GM18505 (cell line): Measurements from ENCODE around the gene SMG1.
"Not testable (repeated sequence)": the region's sequence is repeated elsewhere in the genome, so short reads cannot be mapped to it uniquely, and the experiment has no call there.

Source experiments
- ATAC-seq: cut with Tn5 transposase; IDR thresholded peaks from one replicate; pipeline ENCODE4 v1.9.1; 2021; ENCODE audit not compliant: unreplicated experiment
- POLR2A ChIP-seq: IDR thresholded peaks from 4 replicates; pipeline ENCODE4 v1.6.1; 2011; ENCODE audit warnings: borderline replicate concordance; ENCODE audit not compliant: insufficient read depth, insufficient read length; ENCODE audit errors: extremely low read depth

Gene SMG1

DNA sequence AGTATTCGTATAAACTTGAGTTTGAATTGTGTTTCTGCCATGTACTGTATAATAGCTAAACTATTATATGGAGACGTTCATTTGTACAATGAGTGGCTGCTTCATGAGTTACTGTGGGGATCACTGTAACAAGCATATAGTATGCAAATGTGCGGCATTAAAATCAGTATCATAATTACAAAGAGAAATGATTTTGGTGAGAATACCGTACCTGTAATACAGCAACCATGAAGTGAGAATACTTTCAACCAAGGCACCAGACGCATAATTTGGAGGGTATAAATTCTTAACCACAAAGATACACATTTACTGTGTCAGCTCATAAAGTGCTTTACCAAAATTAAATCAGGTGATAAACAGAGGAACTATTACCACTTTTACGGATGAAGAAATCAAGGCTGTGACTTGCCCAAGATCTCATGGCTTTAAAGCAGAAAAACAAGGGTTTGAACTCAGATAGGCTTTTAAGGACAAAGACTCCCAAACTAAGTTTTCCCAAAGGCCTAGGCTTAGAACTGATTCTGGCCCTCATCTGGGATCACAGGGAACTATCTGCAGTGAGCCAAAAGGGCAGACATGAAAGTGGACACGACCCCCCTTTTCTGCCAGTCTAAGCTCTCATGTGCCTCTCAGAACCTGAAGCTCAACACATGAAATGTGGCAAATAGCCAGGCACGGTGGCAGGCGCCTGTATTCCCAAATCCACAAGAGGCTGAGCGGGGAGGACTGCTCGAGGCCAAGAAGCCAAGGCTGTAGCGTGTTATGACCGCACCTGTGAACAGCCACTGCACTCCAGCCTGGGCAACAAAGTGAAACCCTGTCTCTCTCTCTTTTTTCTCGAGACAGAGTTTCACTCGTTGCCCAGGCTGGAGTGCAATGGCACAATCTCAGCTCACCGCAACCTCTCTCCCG, 142.5 kb downstream of the SMG1 start:
- no peak for ATAC-seq
- TF ChIP-seq POLR2A = peak; percentile 2

DNA sequence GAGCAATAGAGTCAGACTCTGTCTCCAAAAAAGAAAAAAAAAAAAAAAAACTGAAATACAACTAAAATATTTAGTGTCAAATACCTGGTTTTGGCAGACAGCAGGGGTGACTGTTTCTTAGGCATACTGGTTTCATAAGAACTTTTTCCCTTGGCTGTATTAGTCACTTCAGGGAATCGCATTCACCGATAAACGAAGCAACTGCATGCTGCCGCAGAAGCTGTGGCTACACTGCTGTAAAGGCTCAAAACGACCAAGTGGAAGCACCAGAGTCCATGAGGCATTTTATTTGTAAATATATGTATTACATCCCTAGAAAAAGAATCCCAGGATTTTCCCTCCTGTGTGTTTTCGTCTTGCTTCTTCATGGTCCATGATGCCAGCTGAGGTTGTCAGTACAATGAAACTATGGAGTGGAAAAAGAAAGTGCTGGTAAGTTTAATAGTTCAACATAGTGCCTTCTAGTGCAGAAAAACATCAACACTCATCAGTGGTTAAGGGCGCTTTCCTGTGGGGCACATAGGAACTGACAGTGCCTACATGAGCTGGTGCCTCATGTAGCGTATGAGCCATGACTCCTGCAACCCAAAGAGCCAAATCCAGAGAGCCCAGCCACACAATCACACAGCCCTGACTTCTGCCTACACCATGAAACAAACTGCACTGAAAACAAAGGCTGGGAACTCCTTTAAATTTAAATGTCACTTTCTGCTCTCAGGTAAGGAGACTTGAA, 143.3 kb downstream of the SMG1 start:
- no peak for ATAC-seq

DNA sequence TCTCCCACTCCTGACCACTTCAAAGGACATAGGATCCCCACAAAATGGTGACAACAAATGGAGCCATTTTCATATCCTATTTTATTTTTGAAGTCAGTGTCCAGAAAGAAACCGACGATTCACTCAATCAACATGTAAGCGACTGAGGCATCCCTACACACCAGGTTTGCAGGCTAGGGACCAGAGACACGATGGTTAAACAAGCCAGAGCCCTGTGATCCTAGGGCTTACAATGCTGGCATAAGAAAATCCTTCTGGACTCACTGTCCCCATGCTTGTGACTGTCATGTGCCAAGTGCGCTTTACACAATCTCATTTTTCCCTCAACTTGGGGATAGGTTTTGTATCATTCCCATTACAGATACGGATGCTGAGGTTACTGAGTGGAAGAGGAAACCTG, 145.0 kb downstream of the SMG1 start:
- ATAC-seq = not testable (repeated sequence)

More for the DNA sequence above, 143.3 kb downstream of the SMG1 start:
- TF ChIP-seq POLR2A = peak; percentile 14

DNA sequence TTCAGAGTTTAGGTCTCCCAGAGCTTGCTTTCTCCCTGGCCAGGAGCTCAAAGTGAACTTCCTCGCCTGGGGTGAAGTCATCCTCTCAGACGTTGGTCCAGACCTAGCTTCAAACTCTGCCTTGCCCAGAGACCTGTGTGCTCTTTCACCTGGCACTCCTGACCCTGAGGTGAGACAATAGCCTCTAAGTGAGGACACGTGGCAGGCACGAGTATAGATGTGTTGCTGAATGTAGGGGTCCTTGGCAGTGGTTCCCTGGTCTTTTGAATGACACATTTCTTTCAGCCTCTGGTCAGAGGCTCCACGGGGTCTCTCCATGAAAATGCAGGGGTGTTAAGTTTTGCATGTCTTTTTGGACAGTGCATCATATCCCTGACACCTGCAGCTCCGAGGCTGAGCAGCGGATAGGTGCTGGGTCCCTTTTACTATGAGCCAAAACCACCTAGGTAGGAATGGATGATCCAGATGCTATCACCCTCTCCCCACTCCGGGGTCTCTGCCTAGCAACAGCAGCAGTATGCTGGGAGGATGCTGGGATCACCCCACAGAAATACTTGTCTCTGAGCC, 145.7 kb downstream of the SMG1 start:
- ATAC-seq = not testable (repeated sequence)

DNA sequence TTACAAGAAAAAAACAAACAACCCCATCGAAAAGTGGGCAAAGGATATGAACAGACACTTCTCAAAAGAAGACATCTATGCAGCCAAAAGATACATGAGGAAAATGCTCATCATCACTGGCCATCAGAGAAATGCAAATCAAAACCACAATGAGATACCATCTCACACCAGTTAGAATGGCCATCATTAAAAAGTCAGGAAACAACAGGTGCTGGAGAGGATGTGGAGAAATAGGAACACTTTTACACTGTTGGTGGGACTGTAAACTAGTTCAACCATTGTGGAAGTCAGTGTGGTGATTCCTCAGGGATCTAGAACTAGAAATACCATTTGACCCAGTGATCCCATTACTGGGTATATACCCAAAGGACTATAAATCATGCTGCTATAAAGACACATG, 148.5 kb downstream of the SMG1 start:
- not testable (repeated sequence) for ATAC-seq

DNA sequence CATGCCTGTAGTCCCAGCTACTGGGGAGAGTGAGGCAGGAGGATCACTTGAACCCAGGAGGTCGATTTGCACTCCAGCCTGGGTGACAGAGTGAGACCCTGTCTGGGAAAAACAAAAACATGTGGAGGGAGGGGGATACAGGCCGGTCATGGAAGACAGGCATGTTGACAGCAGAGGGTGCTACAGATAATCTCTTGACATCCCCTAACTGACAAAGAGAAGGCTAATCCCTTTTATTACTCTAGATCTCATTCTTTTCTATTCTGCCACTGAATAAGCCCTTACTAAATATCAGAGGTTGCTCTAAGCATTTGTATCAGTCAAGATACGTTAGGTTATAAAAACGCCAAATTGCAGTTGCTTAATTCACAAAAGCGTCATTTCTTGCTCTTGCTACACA, 149.9 kb downstream of the SMG1 start:
- not testable (repeated sequence) for ATAC-seq

DNA sequence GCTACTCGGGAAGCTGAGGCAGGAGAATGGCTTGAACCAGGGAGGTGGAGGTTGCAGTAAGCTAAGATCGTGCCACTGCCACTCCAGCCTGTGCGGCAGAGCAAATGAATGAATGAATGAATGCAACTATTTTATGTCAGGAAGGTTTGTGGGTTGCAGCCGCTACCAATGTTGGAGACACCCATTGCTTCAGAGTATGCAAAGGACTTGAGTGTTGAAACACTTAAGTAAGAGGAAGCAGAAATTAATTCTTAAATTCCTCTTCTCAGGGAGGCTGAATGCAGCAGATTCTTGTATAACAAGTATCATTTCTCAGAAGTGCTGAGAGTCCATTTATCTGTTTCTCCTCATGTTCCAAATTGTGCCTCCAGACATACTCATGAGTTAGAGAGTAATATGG, 151.6 kb downstream of the SMG1 start:
- ATAC-seq = not testable (repeated sequence)

DNA sequence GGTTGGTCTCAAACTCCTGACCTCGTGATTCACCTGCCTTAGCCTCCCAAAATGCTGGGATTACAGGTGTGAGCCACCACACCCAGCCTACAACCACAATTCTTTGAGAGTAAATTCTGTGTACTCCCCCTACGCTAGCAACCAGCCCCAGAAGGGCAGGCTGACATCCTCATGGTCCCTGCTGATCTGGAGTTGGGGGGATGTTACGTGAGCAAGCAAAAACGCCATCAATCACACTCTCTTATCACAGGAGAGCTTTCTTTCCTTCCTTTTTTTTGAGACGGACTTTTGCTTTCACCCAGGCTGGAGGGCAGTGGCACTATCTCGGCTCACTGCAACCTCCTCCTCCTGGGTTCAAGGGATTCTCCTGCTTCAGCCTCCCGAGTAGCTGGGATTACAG, 154.0 kb downstream of the SMG1 start:
- ATAC-seq = not testable (repeated sequence)

DNA sequence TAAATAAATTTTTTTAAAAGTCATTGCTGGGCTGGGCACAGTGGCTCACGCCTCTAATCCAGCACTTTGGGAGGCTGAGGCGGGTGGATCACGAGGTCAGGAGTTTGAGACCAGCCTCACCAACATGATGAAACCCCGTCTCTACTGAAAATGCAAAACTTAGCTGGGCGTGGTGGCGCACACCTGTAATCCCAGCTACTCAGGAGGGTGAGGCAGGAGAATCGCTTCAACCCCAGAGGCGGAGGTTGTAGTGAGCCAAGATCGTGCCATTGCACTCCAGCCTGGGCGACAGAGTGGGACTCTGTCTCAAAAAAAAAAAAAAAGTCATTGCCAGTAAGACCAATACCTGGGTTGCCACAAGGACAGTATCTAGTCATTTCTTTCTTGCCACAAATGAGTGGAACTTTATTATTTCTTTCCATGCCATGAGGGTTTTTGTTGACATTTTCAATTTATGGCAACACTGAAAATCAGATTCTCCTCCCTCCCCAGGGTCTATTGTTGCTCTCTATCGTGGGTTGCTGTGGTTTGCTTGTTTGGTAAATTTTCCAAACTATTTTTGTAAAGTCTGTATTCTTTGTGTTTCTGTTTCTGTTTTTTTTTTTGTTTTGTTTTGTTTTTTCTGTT, 155.8 kb downstream of the SMG1 start:
- ATAC-seq = not testable (repeated sequence)

DNA sequence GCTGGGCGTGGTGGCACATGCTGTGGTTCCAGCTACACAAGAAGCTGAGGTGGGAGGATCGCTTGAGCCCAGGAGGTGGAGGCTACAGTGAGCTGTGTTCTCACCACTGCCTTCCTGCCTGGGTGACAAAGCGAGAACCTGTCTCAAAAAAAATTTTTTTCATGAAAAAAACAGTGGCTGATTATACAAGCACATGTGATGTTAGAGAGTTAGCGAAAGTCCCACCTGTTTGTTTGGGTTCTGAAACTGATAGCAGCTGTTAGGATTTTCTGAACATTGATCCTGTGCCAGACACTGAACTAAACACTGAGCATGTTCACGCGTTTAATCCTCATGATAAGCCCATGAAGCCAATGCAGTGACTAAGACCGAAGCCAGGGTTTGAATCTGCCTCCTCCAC, 159.0 kb downstream of the SMG1 start:
- ATAC-seq = not testable (repeated sequence)

DNA sequence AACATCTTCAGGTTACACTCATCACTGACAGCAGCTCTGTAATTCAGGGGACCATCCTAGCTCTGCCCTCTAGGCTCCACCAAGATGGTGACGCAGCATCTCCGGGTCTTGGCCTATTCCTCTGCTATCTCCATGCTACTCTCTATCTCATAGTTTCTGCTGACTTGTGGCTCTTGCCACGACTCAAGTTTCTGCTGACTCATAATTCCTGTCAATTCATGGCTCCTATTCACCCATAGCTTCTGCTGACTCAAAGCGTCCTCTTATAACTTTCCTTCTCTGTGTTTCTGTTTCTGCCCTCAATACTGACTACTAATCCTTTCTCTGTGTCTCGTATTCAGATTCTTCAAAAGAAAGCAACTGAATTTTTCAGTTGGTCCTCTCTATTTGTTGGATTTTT, 163.5 kb downstream of the SMG1 start:
- ATAC-seq = peak; percentile 54

DNA sequence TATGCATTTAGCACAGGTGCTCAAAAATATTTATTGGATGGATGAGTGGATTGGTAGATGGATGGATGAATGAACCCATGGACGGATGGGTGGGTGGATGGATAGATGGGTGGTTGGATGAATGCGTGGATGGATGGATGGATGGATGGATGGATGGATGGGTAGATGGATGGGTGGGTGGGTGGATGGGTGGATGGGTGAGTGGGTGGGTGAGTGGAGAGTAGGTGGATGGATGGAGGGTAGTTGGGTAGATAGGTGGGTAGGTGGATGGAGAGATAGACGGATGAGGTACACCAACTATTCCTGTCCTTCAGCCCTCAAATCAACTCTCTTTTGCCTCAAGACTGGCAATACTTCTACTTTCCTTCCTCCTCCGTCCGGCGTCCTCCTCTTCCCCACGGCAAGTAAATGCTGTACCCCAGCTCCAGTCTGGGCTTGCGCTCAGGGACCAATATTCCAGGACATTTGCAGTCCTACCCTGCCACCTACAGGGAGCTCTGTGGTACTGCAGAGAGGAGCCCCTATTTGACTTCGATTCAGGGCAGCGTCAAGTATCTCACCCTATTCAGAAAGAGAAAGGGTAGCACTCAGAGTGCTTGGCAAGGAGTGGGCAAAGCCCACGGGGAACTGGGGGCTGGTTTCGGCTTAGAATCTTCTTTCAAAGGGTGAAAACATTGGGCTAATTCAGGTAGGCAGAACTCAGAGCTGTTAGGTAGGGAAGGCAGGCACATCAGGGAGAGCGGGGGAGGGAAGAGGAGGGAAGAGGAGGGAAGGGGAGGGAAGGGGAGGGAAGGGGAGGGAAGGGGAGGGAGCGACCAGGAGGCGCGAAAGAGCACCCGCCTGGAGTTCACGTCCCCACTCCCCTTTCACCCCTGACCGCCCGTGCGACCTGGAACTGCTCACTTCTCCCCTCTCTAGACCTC, 166.3 kb downstream of the SMG1 start:
- peak; percentile 47 for ATAC-seq

DNA sequence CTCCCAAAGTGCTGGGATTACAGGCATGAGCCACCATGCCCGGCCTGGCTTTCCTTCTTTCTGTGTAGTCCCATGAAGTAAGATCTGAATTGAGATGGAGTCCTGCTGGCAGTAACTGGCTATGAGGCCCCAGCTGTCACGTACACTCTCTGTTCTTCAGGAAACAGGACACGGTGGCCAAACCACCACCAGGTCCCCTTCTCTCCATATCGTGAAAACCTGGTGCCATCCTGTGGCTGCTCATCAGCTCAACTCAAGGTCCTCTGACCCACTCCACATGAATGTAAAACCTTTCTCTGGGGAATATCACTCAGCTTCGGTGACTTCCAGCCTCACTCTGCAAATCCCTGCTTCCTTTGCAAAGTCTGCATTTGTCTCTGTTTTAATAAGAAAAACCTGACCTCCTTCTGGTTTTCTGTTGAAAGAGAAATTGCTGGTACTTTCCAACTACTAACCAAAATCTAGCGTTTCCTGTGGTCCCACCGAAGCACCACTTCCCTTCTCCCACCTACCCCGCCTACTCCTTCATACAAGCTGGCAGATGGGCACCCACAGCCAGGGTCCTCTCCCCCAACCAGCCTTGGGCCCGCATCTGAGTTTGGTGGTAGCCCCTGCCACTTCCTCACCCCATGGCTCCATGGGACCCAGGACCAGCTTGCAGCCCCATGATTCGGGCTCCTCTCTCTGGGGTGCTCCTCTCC, 168.1 kb downstream of the SMG1 start:
- not testable (repeated sequence) for ATAC-seq

DNA sequence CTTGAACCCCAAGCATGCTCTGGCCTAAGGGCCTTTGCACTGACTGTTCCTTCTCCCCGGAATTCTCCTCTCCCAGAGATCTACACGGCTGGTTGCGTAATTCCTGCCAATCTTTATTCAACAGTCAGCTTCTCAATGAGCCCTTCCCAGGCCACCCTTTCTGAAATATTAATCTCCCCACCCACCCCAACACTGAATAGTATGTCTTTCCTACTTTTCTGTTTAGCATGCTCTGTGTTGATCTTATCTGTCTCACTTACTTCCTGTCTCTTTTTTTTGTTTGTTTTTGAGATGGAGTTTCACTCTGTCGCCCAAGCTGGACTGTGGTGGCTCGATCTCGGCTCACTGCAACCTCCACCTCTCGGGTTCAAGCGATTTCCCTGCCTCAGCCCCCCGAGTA, 169.6 kb downstream of the SMG1 start:
- ATAC-seq = not testable (repeated sequence)
